NCI-H82 treated with DMSO at 0.1 percent for 48 hours (cell line): ENCODE results near the gene MAP3K5.

Source experiments
- DNase-seq: peaks from one replicate; lab custom pipeline; 2025; ENCODE audit not compliant: unreplicated experiment; lab: John Stamatoyannopoulos, UW

Gene MAP3K5

GRCh38 chr6:136525586-136526195, 266.6 kb downstream of the MAP3K5 start:
- no peak for DNase-seq

GRCh38 chr6:136524936-136525413, 267.3 kb downstream of the MAP3K5 start:
- DNase-seq: no peak

GRCh38 chr6:136524339-136524935, 267.8 kb downstream of the MAP3K5 start:
- no peak for DNase-seq

GRCh38 chr6:136523196-136523595, 269.1 kb downstream of the MAP3K5 start:
- no peak for DNase-seq

- DNase-seq: no peak
These were observed 269.6 kb downstream of the MAP3K5 start for GRCh38 chr6:136522636-136523035.

- DNase-seq: no peak
These were observed 270.4 kb downstream of the MAP3K5 start for GRCh38 chr6:136521911-136522310.

- no peak for DNase-seq
These were observed 270.9 kb downstream of the MAP3K5 start for GRCh38 chr6:136521427-136521826.

GRCh38 chr6:136520517-136520916, 271.8 kb downstream of the MAP3K5 start:
- DNase-seq: no peak

- DNase-seq: no peak
These were observed 274.7 kb downstream of the MAP3K5 start for GRCh38 chr6:136517582-136517981.

GRCh38 chr6:136517002-136517401, 275.3 kb downstream of the MAP3K5 start:
- no peak for DNase-seq

- no peak for DNase-seq
These were observed 277.7 kb downstream of the MAP3K5 start for GRCh38 chr6:136514591-136514990.

- DNase-seq: no peak
These were observed 280.4 kb downstream of the MAP3K5 start for GRCh38 chr6:136511926-136512325.

GRCh38 chr6:136511397-136511796, 280.9 kb downstream of the MAP3K5 start:
- DNase-seq: no peak

GRCh38 chr6:136510782-136511181, 281.5 kb downstream of the MAP3K5 start:
- DNase-seq: no peak

- DNase-seq: no peak
These were observed 282.0 kb downstream of the MAP3K5 start for GRCh38 chr6:136510299-136510698.

- DNase-seq: no peak
These were observed 283.4 kb downstream of the MAP3K5 start for GRCh38 chr6:136508725-136509392.
